DND-41 (cell line): Measurements from ENCODE around the gene TENT4B.

Experiments used
- ATAC-seq: fragments of 200-7000 bp; cut with Tn5 transposase; 3 replicates; pipeline ENCODE4 v1.9.1; 2021; ENCODE audit warnings: low read depth; ENCODE audit not compliant: insufficient read depth
- DNase-seq: peaks from one replicate; pipeline ENCODE4 v3.0.0-alpha.2; 2020
- H2AFZ ChIP-seq: 2 replicates; pipeline ENCODE4 v1.6.0; 2012; ENCODE audit warnings: low read depth, low read length
- H3K27ac ChIP-seq: 2 replicates; pipeline ENCODE4 v1.5.1; 2012; ENCODE audit warnings: low read length, inconsistent platforms
- H3K27me3 ChIP-seq: fragments of 200-600 bp; sonication (generic); 2 replicates; pipeline ENCODE4 v1.6.0; 2012; ENCODE audit warnings: low read length, mild to moderate bottlenecking, inconsistent platforms; ENCODE audit not compliant: insufficient read depth, poor library complexity
- H3K36me3 ChIP-seq: 2 replicates; pipeline ENCODE4 v1.5.1; 2012; ENCODE audit warnings: low read length, inconsistent platforms; ENCODE audit not compliant: insufficient read depth
- H3K4me1 ChIP-seq: 2 replicates; pipeline ENCODE4 v1.5.1; 2012; ENCODE audit warnings: mild to moderate bottlenecking, low read length; ENCODE audit not compliant: insufficient read depth
- H3K4me2 ChIP-seq: 2 replicates; pipeline ENCODE4 v1.6.0; 2012; ENCODE audit warnings: mild to moderate bottlenecking, moderate library complexity, low read length, inconsistent platforms; ENCODE audit not compliant: insufficient read depth
- H3K4me3 ChIP-seq, 2 experiments: fragments of 200-600 bp in 1 of 2; shearing (Covaris generic) in 1 of 2; 2 replicates each; pipeline ENCODE4 v1.5.1; 2012 to 2016; ENCODE audit warnings: inconsistent platforms in 2 of 2, low read length in 2 of 2, mild to moderate bottlenecking in 2 of 2, low read depth in 1 of 2, moderate library complexity in 1 of 2
- H3K79me2 ChIP-seq: 2 replicates; pipeline ENCODE4 v1.6.0; 2012; ENCODE audit warnings: low read length, inconsistent platforms; ENCODE audit not compliant: insufficient read depth
- H3K9ac ChIP-seq: 2 replicates; pipeline ENCODE4 v1.6.0; 2012; ENCODE audit warnings: low read depth, mild to moderate bottlenecking, inconsistent platforms, low read length, moderate library complexity
- H3K9me3 ChIP-seq: 2 replicates; pipeline ENCODE4 v1.5.1; 2012; ENCODE audit warnings: low read length, moderate library complexity, mild to moderate bottlenecking, inconsistent platforms; ENCODE audit not compliant: insufficient read depth, severe bottlenecking
- H4K20me1 ChIP-seq: 2 replicates; pipeline ENCODE4 v1.6.0; 2012; ENCODE audit warnings: low read length; ENCODE audit not compliant: insufficient read depth
- CTCF ChIP-seq: IDR thresholded peaks from 2 replicates; pipeline ENCODE4 v1.5.1; 2012; ENCODE audit warnings: borderline replicate concordance, low read length, moderate library complexity, mild to moderate bottlenecking; ENCODE audit not compliant: poor library complexity, severe bottlenecking; ENCODE audit errors: extremely low read depth
- EZH2 ChIP-seq: IDR thresholded peaks from 3 replicates; pipeline ENCODE4 v1.6.1; 2012; ENCODE audit warnings: borderline replicate concordance, low read depth, mild to moderate bottlenecking, moderate library complexity, low read length, inconsistent platforms; ENCODE audit not compliant: severe bottlenecking

TENT4B gene

DNA sequence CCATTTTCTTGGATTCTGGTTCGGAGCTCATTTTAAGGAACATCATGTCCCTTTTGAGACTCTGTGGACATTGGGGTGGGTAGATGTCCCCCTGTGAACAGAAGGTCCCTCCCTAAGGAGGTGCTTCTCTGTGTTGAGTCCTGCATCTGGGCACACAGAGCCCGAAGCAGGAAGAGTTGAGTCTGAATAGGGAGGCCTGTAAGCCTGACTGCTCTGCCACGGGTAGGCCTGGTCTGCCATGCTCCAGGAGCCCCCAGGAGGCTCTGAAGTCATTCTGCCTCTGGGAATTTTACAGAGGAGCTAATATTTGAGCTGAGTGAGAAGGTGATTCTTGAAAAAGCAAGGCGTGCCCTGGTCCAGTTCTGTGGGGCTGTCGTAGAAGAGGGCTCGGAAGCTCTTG, 50.6 kb downstream of the TENT4B start:
- no peak overlapping the region for H2AFZ ChIP-seq
- peaks cover 45% of the 10 kb centered on the region for H3K79me2 ChIP-seq
- ATAC-seq (no peak), DNase-seq (no peak)
- no peaks in the 10 kb centered on the region for H3K36me3 ChIP-seq
- H3K27ac ChIP-seq, result no peak overlapping the region
- no peak for TF ChIP-seq EZH2
- no peak for TF ChIP-seq CTCF
- H4K20me1 ChIP-seq, result peaks cover 14% of the 10 kb centered on the region; the same call in 1 of the 2 replicates
- no peaks in the 10 kb centered on the region for H3K27me3 ChIP-seq
- H3K4me3 ChIP-seq, result no peak overlapping the region
- no peaks in the 10 kb centered on the region for H3K4me1 ChIP-seq
- no peak overlapping the region for H3K4me2 ChIP-seq
- H3K9ac ChIP-seq, result no peak overlapping the region
- H3K9me3 ChIP-seq, result no peaks in the 10 kb centered on the region

- no peak for ATAC-seq
- H3K4me2 ChIP-seq, result no peak overlapping the region
- no peak overlapping the region for H3K27ac ChIP-seq
These were observed 51.5 kb downstream of the TENT4B start for GRCh38 chr16:50204453-50205108.

GRCh38 chr16:50207652-50208051, 54.5 kb downstream of the TENT4B start:
- Histone ChIP-seq H2AFZ (no peak overlapping the region), H3K4me2 (no peak overlapping the region), H3K9me3 (no peaks in the 10 kb centered on the region), H3K9ac (no peak overlapping the region), H3K4me1 (no peaks in the 10 kb centered on the region), H4K20me1 (peaks cover 20% of the 10 kb centered on the region; the same call in 1 of the 2 replicates), H3K79me2 (peaks cover 32% of the 10 kb centered on the region), H3K27ac (no peak overlapping the region), H3K4me3 (no peak overlapping the region), H3K36me3 (peaks cover 13% of the 10 kb centered on the region; the same call in 1 of the 2 replicates), H3K27me3 (no peaks in the 10 kb centered on the region)
- no peak for ATAC-seq
- DNase-seq, result no peak
- TF ChIP-seq EZH2 (no peak), CTCF (no peak)

More at GRCh38 chr16:50204453-50205108, 51.5 kb downstream of the TENT4B start:
- no peak overlapping the region for H3K9ac ChIP-seq
- no peaks in the 10 kb centered on the region for H3K9me3 ChIP-seq
- H2AFZ ChIP-seq, result no peak overlapping the region
- H3K4me1 ChIP-seq, result no peaks in the 10 kb centered on the region
- H3K27me3 ChIP-seq, result no peaks in the 10 kb centered on the region
- H4K20me1 ChIP-seq, result peaks cover 14% of the 10 kb centered on the region; the same call in 1 of the 2 replicates
- no peak for TF ChIP-seq CTCF
- TF ChIP-seq EZH2, result no peak
- DNase-seq, result no peak
- no peaks in the 10 kb centered on the region for H3K36me3 ChIP-seq
- H3K79me2 ChIP-seq, result peaks cover 45% of the 10 kb centered on the region
- H3K4me3 ChIP-seq, result no peak overlapping the region
